K562 (cell line): Measurements from ENCODE around the gene DHRS13. TPM values are rescaled to one million over a fixed set of nuclear protein-coding genes. Genes with fewer than 3 reads are reported as not detected.
A peak's percentile ranks its signal among the peaks of the same experiment; 100 is the strongest.

Experiments used
- BMI1 ChIP-seq: fragments of 150-350 bp; IDR thresholded peaks from 2 replicates; pipeline ENCODE4 v1.6.1; 2014; ENCODE audit warnings: low read length
- E2F6 ChIP-seq, 2 experiments: IDR thresholded peaks; 2 replicates each; pipeline ENCODE4 v1.6.1; 2011; ENCODE audit warnings: borderline replicate concordance in 1 of 2, control low read depth in 1 of 2, low read depth in 1 of 2, low read length in 1 of 2, mild to moderate bottlenecking in 1 of 2, mixed read lengths in 1 of 2, moderate library complexity in 1 of 2; ENCODE audit not compliant: insufficient read depth in 1 of 2, insufficient read length in 1 of 2, poor library complexity in 1 of 2, severe bottlenecking in 1 of 2; ENCODE audit errors: extremely low read depth in 1 of 2
- ELF4 ChIP-seq: fragments of 450-650 bp; formaldehyde crosslinking; IDR thresholded peaks from 2 replicates; pipeline ENCODE4 v1.4.0; 2022; ENCODE audit warnings: missing genetic modification characterization
- ELK3 ChIP-seq: fragments of 450-650 bp; formaldehyde crosslinking; IDR thresholded peaks from 2 replicates; pipeline ENCODE4 v1.4.0; 2020; ENCODE audit warnings: mild to moderate bottlenecking
- HBP1 ChIP-seq: fragments of 450-650 bp; formaldehyde crosslinking; IDR thresholded peaks from 2 replicates; pipeline ENCODE4 v1.4.0; 2022; ENCODE audit warnings: missing genetic modification characterization
- HNRNPL ChIP-seq: fragments of 200-400 bp; formaldehyde crosslinking; IDR thresholded peaks from 2 replicates; pipeline ENCODE4 v1.6.1; 2017; ENCODE audit warnings: low read depth, mild to moderate bottlenecking, low read length
- NEUROD1 ChIP-seq: fragments of 150-350 bp; IDR thresholded peaks from 2 replicates; pipeline ENCODE4 v1.6.1; 2014; ENCODE audit warnings: borderline replicate concordance, low read length, low read depth; ENCODE audit not compliant: partially characterized antibody
- NR0B1 ChIP-seq: fragments of 450-650 bp; IDR thresholded peaks from one replicate; pipeline ENCODE4 v1.6.1; 2018; ENCODE audit warnings: mild to moderate bottlenecking, moderate library complexity; ENCODE audit not compliant: partially characterized antibody
- POU5F1 ChIP-seq: fragments of 150-350 bp; IDR thresholded peaks from 2 replicates; pipeline ENCODE4 v1.6.1; 2014; ENCODE audit warnings: borderline replicate concordance, low read length, low read depth, mild to moderate bottlenecking; ENCODE audit not compliant: partially characterized antibody
- ZNF124 ChIP-seq: sonication (generic); formaldehyde crosslinking; IDR thresholded peaks from 2 replicates; pipeline ENCODE4 v1.8.1; 2022; ENCODE audit warnings: missing genetic modification reagents
- ZNF282 ChIP-seq: sonication (generic); formaldehyde crosslinking; IDR thresholded peaks from 2 replicates; pipeline ENCODE4 v1.8.1; 2023; ENCODE audit warnings: missing genetic modification reagents
- ZNF408 ChIP-seq: fragments of 250-450 bp; sonication (Bioruptor Pico); IDR thresholded peaks from 2 replicates; pipeline ENCODE4 v1.4.0; 2020; ENCODE audit warnings: low read depth, mild to moderate bottlenecking, moderate library complexity
- ZNF780A ChIP-seq: fragments of 250-450 bp; sonication (Bioruptor Pico); IDR thresholded peaks from 2 replicates; pipeline ENCODE4 v1.5.0; 2021; ENCODE audit warnings: mild to moderate bottlenecking
- polyA plus RNA-seq, 8 experiments: library from polyadenylated mRNA; depleted of rRNA in 4 of 8; stranded (reverse) in 5 of 8; unstranded in 3 of 8; fragments of >200 nt; fragmentation: Nextera tagmentation in 2 of 8; fragmentation: Illumina TruSeq in 1 of 8; extraction: Ambion mirVana in 2 of 8; extraction: Trizol in 1 of 8; gene quantifications; 2 replicates each; pipeline versions ENCODE4 v1.2.1 to v1.2.3, GENCODE V29; 2011 to 2014; ENCODE audit warnings: inconsistent platforms in 1 of 8, missing spikeins in 1 of 8
- total RNA-seq, 7 experiments: library from RNA; depleted of rRNA in 6 of 7; stranded (reverse); fragments of >200 nt in 6 of 7; fragmentation: Illumina TruSeq in 2 of 7; extraction: Trizol in 2 of 7; gene quantifications; 2 replicates each; pipeline versions ENCODE4 v1.2.1 to v1.2.3, GENCODE V29; 2011 to 2021; ENCODE audit warnings: low replicate concordance in 1 of 7

Gene DHRS13
- total and polyA plus RNA-seq, 9 of the 15 experiments (the other 6 are each of a cell fraction or from before 2014, with no cell fraction given), result 0.32 to 52.3 (median 34.3) TPM; not detected in 1

GRCh38 chr17:28854457-28855335, 48.2 kb downstream of the DHRS13 start, which contains the start of gene ERAL1 (continued):
- TF ChIP-seq ZNF408 (CRISPR knock-in tag) (no peak), HNRNPL (no peak), NR0B1 (no peak), ELF4 (no peak; the same call in 1 of the 2 replicates), E2F6 (IDR thresholded peaks at IDR 0.05; ENCODE audit: borderline replicate concordance in 1 of 2, extremely low read depth in 1 of 2, insufficient read depth in 1 of 2, insufficient read length in 1 of 2, low read depth in 1 of 2, low read length in 1 of 2, poor library complexity in 1 of 2, severe bottlenecking in 1 of 2) (peak; percentile 56 to 80), POU5F1 (no peak), ELK3 (CRISPR knock-in tag) (no peak), BMI1 (no peak; the same call in 1 of the 2 replicates), NEUROD1 (peak; percentile 70), ZNF124 (no peak), HBP1 (CRISPR knock-in tag) (no peak), ZNF780A (CRISPR knock-in tag) (no peak), ZNF282 (CRISPR knock-in tag) (no peak)
